ENCODE data around the gene IDE. TPM values are rescaled to one million over a fixed set of nuclear protein-coding genes. Genes with fewer than 3 reads are reported as not detected.

The IDE gene
- total and polyA plus RNA-seq, 2 of the 13 experiments (the other 11 are each of a cell fraction or from before 2014, with no cell fraction given): 16.1 to 52.1 TPM

DNA sequence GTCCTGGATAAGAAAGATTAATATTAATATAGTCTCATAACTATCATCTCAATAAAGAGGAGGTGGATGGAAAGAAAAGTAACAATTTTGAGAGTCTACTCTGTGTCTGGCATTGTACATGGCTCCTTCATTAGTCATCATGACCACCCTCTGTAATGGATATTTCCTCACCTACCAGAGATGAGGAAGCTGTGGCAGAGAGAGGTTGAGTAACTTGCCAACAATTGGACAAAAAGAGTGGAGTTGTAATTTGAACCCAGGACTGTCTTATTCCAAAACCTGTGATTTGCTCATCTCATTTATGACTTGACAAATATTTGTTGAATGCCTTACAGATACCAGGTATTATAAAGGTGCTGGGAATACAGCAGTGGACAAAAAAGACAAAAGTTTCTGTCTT, 2.1 kb upstream of the IDE start (continued):
- TF ChIP-seq ZXDC (CRISPR knock-in tag; IDR thresholded peaks at IDR 0.05) (no peak), MTF1 (CRISPR knock-in tag; IDR thresholded peaks at IDR 0.05) (no peak), FLYWCH1 (CRISPR knock-in tag; IDR thresholded peaks at IDR 0.05) (no peak), ZNF605 (CRISPR knock-in tag; IDR thresholded peaks at IDR 0.05) (no peak), ZNF367 (CRISPR knock-in tag; IDR thresholded peaks at IDR 0.05; ENCODE audit: borderline replicate concordance) (no peak), DR1 (CRISPR knock-in tag; IDR thresholded peaks at IDR 0.05) (no peak), ZZZ3 (CRISPR knock-in tag; IDR thresholded peaks at IDR 0.05; ENCODE audit: borderline replicate concordance) (no peak), MTF2 (CRISPR knock-in tag; IDR thresholded peaks at IDR 0.05; ENCODE audit: borderline replicate concordance) (no peak), PAXIP1 (CRISPR knock-in tag; conservative IDR thresholded peaks at IDR 0.05) (no peak)

Data from HepG2 (cell line).